ENCODE data around the gene DNAJC17.
A peak's percentile ranks its signal among the peaks of the same experiment; 100 is the strongest.

Gene DNAJC17

GRCh38 chr15:40754574-40754882 is 52.7 kb downstream of the DNAJC17 start:
- TF ChIP-seq, protein P1, sequence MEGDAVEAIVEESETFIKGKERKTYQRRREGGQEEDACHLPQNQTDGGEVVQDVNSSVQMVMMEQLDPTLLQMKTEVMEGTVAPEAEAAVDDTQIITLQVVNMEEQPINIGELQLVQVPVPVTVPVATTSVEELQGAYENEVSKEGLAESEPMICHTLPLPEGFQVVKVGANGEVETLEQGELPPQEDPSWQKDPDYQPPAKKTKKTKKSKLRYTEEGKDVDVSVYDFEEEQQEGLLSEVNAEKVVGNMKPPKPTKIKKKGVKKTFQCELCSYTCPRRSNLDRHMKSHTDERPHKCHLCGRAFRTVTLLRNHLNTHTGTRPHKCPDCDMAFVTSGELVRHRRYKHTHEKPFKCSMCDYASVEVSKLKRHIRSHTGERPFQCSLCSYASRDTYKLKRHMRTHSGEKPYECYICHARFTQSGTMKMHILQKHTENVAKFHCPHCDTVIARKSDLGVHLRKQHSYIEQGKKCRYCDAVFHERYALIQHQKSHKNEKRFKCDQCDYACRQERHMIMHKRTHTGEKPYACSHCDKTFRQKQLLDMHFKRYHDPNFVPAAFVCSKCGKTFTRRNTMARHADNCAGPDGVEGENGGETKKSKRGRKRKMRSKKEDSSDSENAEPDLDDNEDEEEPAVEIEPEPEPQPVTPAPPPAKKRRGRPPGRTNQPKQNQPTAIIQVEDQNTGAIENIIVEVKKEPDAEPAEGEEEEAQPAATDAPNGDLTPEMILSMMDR (IDR thresholded peaks at IDR 0.05; ENCODE audit: insufficient read depth, low read depth, low read length, missing control alignments) = no peak
- DNase-seq (ENCODE audit: low read depth) = peak; percentile 57
- peak overlapping the region; percentile 82 for H3K4me3 ChIP-seq (ENCODE audit: low read length)

DNA sequence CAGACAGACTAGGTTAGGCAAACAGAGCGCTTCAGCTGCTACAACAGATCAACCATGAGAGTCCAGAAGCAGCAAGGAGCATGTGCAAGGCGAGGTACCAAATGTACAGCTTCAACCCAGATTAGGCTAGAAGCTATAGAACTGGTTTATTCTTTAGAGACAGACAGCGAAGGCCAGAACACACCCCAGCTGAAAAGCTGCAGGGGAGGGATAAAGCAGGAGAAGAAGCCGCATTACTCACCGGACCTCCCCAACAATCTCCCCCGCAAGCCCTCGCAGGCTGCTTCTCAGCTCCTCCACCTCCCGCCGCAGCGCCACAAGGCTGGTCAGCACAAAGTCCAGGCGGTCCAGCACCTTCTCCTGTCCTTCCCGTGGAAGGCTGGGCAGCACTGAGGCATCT is 55.5 kb downstream of the DNAJC17 start:
- TF ChIP-seq, protein P1 (IDR thresholded peaks at IDR 0.05; ENCODE audit: insufficient read depth, low read depth, low read length, missing control alignments) = no peak
- H3K4me3 ChIP-seq (ENCODE audit: low read length) = no peak overlapping the region

DNA sequence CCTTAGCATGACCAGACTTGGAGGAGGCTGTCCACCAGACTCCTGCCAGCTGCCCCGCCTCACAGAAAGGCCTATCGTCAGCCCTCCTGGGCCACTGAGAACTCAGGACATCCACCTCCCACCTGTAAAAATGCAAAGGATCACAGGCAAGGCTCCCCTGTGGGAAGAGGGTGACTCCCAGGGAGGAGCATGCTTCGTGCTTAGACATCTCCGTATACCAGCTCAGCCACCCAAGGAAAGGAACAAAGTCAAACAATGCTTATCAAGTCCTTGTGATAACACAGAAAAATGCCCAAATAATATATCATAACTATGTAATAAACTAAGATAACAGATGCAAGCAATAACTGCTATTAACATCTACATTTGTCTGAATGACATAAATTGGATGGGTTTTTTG is 56.4 kb downstream of the DNAJC17 start:
- DNase-seq (ENCODE audit: low read depth) = no peak
- no peak overlapping the region for H3K4me3 ChIP-seq (ENCODE audit: low read length)
- TF ChIP-seq, protein P1 (IDR thresholded peaks at IDR 0.05; ENCODE audit: insufficient read depth, low read depth, low read length, missing control alignments) = no peak

More for the DNA sequence above, 55.5 kb downstream of the DNAJC17 start:
- DNase-seq (ENCODE audit: low read depth) = no peak

GRCh38 chr15:40749151-40749630 is 58.1 kb downstream of the DNAJC17 start:
- H3K4me3 ChIP-seq (ENCODE audit: low read length) = no peak overlapping the region
- TF ChIP-seq, protein P1 (IDR thresholded peaks at IDR 0.05; ENCODE audit: insufficient read depth, low read depth, low read length, missing control alignments) = no peak
- DNase-seq (ENCODE audit: low read depth) = no peak

GRCh38 chr15:40747685-40748631 is 59.3 kb downstream of the DNAJC17 start:
- TF ChIP-seq, protein P1 (IDR thresholded peaks at IDR 0.05; ENCODE audit: insufficient read depth, low read depth, low read length, missing control alignments) = no peak
- no peak overlapping the region for H3K4me3 ChIP-seq (ENCODE audit: low read length)
- DNase-seq (ENCODE audit: low read depth) = no peak

DNA sequence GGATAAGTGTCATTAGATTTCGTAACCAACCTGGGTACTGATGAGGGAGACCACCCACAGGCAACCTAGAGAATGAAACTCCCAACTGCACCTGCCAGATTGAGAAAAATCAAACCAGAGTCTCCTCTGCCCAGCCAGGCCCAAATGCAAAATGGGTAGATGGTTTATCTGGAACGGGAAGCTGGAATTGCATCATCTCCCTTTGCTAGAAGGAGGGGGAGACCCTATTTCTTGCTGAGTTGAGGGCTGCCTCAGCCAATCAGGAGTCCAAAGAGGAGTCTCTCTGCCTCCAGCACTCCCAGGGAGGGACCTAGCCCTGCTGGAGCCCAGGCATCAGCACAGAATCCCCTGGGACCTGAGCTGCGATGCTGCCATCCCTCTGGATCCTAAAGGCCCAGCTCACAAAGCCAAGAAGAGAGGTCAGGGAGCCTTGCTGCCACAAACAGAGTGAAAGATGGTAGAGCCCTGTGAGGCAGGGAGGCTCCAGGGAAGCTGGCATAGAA is 60.3 kb downstream of the DNAJC17 start:
- no peak for DNase-seq (ENCODE audit: low read depth)
- H3K4me3 ChIP-seq (ENCODE audit: low read length) = no peak overlapping the region
- TF ChIP-seq, protein P1 (IDR thresholded peaks at IDR 0.05; ENCODE audit: insufficient read depth, low read depth, low read length, missing control alignments) = no peak
